HS-27A (cell line): ENCODE measurements around the gene KBTBD7.
"Not testable (repeated sequence)": the region's sequence is repeated elsewhere in the genome, so short reads cannot be mapped to it uniquely, and the experiment has no call there.

Source experiments
- DNase-seq: peaks from one replicate; pipeline ENCODE4 v3.0.0-alpha.2; 2012; ENCODE audit warnings: low read depth, missing footprints

KBTBD7 gene

GRCh38 chr13:41199079-41199478 lies 4.7 kb upstream of the KBTBD7 start:
- DNase-seq, result no peak

GRCh38 chr13:41196620-41197019 lies 2.3 kb upstream of the KBTBD7 start:
- no peak for DNase-seq

- no peak for DNase-seq
Observed at GRCh38 chr13:41196011-41196410, 1.6 kb upstream of the KBTBD7 start.

- DNase-seq, result no peak
Observed at GRCh38 chr13:41193469-41193868, 900 bp downstream of the KBTBD7 start.

GRCh38 chr13:41188584-41188983 lies 5.8 kb downstream of the KBTBD7 start:
- no peak for DNase-seq

GRCh38 chr13:41186481-41186880 lies 7.9 kb downstream of the KBTBD7 start:
- no peak for DNase-seq

GRCh38 chr13:41182231-41182630 lies 12.1 kb downstream of the KBTBD7 start:
- DNase-seq, result no peak

- no peak for DNase-seq
Observed at GRCh38 chr13:41179593-41180250, 14.6 kb downstream of the KBTBD7 start.

- no peak for DNase-seq
Observed at GRCh38 chr13:41178040-41178439, 16.3 kb downstream of the KBTBD7 start.

- DNase-seq, result no peak
Observed at GRCh38 chr13:41177616-41178015, 16.8 kb downstream of the KBTBD7 start.

- DNase-seq, result not testable (repeated sequence)
Observed at GRCh38 chr13:41175576-41175975, 18.8 kb downstream of the KBTBD7 start.

GRCh38 chr13:41162151-41162550 lies 32.2 kb downstream of the KBTBD7 start:
- no peak for DNase-seq

- no peak for DNase-seq
Observed at GRCh38 chr13:41159174-41159573, 35.2 kb downstream of the KBTBD7 start.

GRCh38 chr13:41157048-41157717 lies 37.2 kb downstream of the KBTBD7 start:
- no peak for DNase-seq

- no peak for DNase-seq
Observed at GRCh38 chr13:41156620-41157019, 37.7 kb downstream of the KBTBD7 start.

- DNase-seq, result no peak
Observed at GRCh38 chr13:41154042-41154441, 40.3 kb downstream of the KBTBD7 start.

GRCh38 chr13:41152005-41152404 lies 42.4 kb downstream of the KBTBD7 start:
- no peak for DNase-seq

- no peak for DNase-seq
Observed at GRCh38 chr13:41150058-41150457, 44.3 kb downstream of the KBTBD7 start.

- no peak for DNase-seq
Observed at GRCh38 chr13:41148419-41149283, 45.7 kb downstream of the KBTBD7 start.

GRCh38 chr13:41145136-41145908 lies 49.0 kb downstream of the KBTBD7 start:
- DNase-seq, result no peak

- no peak for DNase-seq
Observed at GRCh38 chr13:41144576-41144975, 49.8 kb downstream of the KBTBD7 start.
